Epithelial cell of prostate (primary cell): ENCODE measurements around the gene FAM98A.

Experiments used
- DNase-seq: peaks from one replicate; pipeline ENCODE4 v3.0.0-alpha.2; 2011; ENCODE audit warnings: low read depth, low spot score
- H3K27ac ChIP-seq: fragments of 450-650 bp; 2 replicates; pipeline ENCODE4 v1.5.1; 2017; ENCODE audit warnings: mild to moderate bottlenecking

Gene FAM98A

GRCh38 chr2:33598561-33599174, 431 bp downstream of the FAM98A start:
- DNase-seq, result no peak

GRCh38 chr2:33597026-33597425, 2.1 kb downstream of the FAM98A start:
- no peak for DNase-seq
- H3K27ac ChIP-seq, result no peak overlapping the region

More at GRCh38 chr2:33598561-33599174, 431 bp downstream of the FAM98A start:
- peak overlapping the region; percentile 40 for H3K27ac ChIP-seq

- DNase-seq, result no peak
- no peak overlapping the region for H3K27ac ChIP-seq
Measured at GRCh38 chr2:33595385-33595784, 3.7 kb downstream of the FAM98A start.

GRCh38 chr2:33589444-33589843, 9.7 kb downstream of the FAM98A start:
- no peak overlapping the region for H3K27ac ChIP-seq
- DNase-seq, result no peak

GRCh38 chr2:33588232-33588631, 10.9 kb downstream of the FAM98A start:
- no peak overlapping the region for H3K27ac ChIP-seq
- no peak for DNase-seq

- H3K27ac ChIP-seq, result no peak overlapping the region
- DNase-seq, result no peak
Measured at GRCh38 chr2:33586766-33587165, 12.3 kb downstream of the FAM98A start.

- H3K27ac ChIP-seq, result no peak overlapping the region
- DNase-seq, result no peak
Measured at GRCh38 chr2:33583194-33583938, 15.7 kb downstream of the FAM98A start.

GRCh38 chr2:33581872-33582271, 17.2 kb downstream of the FAM98A start:
- H3K27ac ChIP-seq, result no peak overlapping the region
- no peak for DNase-seq

GRCh38 chr2:33579227-33579626, 19.9 kb downstream of the FAM98A start:
- DNase-seq, result no peak
- H3K27ac ChIP-seq, result no peak overlapping the region

GRCh38 chr2:33577668-33578067, 21.4 kb downstream of the FAM98A start:
- DNase-seq, result no peak
- H3K27ac ChIP-seq, result no peak overlapping the region

- DNase-seq, result no peak
- H3K27ac ChIP-seq, result no peak overlapping the region
Measured at GRCh38 chr2:33577084-33577483, 22.0 kb downstream of the FAM98A start.

- H3K27ac ChIP-seq, result no peak overlapping the region
- no peak for DNase-seq
Measured at GRCh38 chr2:33573657-33574056, 25.4 kb downstream of the FAM98A start.

- DNase-seq, result no peak
- H3K27ac ChIP-seq, result no peak overlapping the region
Measured at GRCh38 chr2:33570681-33571080, 28.4 kb downstream of the FAM98A start.

GRCh38 chr2:33561872-33562271, 37.2 kb downstream of the FAM98A start:
- H3K27ac ChIP-seq, result no peak overlapping the region
- DNase-seq, result no peak

- H3K27ac ChIP-seq, result no peak overlapping the region
- DNase-seq, result no peak
Measured at GRCh38 chr2:33560017-33560416, 39.1 kb downstream of the FAM98A start.

GRCh38 chr2:33559328-33559727, 39.8 kb downstream of the FAM98A start:
- H3K27ac ChIP-seq, result no peak overlapping the region

GRCh38 chr2:33555681-33556080, 43.4 kb downstream of the FAM98A start:
- H3K27ac ChIP-seq, result no peak overlapping the region
- no peak for DNase-seq

More at GRCh38 chr2:33559328-33559727, 39.8 kb downstream of the FAM98A start:
- no peak for DNase-seq

- no peak for DNase-seq
- no peak overlapping the region for H3K27ac ChIP-seq
Measured at GRCh38 chr2:33552758-33553461, 46.2 kb downstream of the FAM98A start.

GRCh38 chr2:33550206-33550605, 48.9 kb downstream of the FAM98A start:
- H3K27ac ChIP-seq, result no peak overlapping the region
- DNase-seq, result no peak

GRCh38 chr2:33541243-33541642, 57.9 kb downstream of the FAM98A start:
- no peak for DNase-seq
- no peak overlapping the region for H3K27ac ChIP-seq

- DNase-seq, result no peak
- no peak overlapping the region for H3K27ac ChIP-seq
Measured at GRCh38 chr2:33535421-33535820, 63.7 kb downstream of the FAM98A start.
